ENCODE data around the gene CNTN6.

- TF ChIP-seq CTCF (IDR thresholded peaks at IDR 0.05 in 2 of 3, conservative IDR thresholded peaks at IDR 0.05 in 1 of 3; ENCODE audit: borderline replicate concordance in 1 of 3, insufficient read depth in 1 of 3, low read depth in 2 of 3, low read length in 2 of 3) = no peak
- TF ChIP-seq REST (IDR thresholded peaks at IDR 0.05; ENCODE audit: low read depth) = no peak
- no peak for TF ChIP-seq SRF (IDR thresholded peaks at IDR 0.05; ENCODE audit: low read depth)
- TF ChIP-seq EGR1 (IDR thresholded peaks at IDR 0.05; ENCODE audit: low read depth) = no peak
- no peak for TF ChIP-seq YY1 (IDR thresholded peaks at IDR 0.05; ENCODE audit: extremely low read depth, insufficient replicate concordance, low read depth, low read length)
- TF ChIP-seq EZH2 (IDR thresholded peaks at IDR 0.05) = no peak
- TF ChIP-seq POLR2A (IDR thresholded peaks at IDR 0.05; ENCODE audit: borderline replicate concordance, extremely low read depth, insufficient read depth, insufficient read length) = no peak
Observed at GRCh38 chr3:1200371-1200770, 107.5 kb downstream of the CNTN6 start.

Data from HCT116 (cell line).